ENCODE measurements around the gene PRRT1.

PRRT1 gene

GRCh38 chr6:32182555-32182981 lies 30.8 kb upstream of the PRRT1 start:
- H2AFZ ChIP-seq (ENCODE audit: low read length) = no peak overlapping the region
- peaks cover 42% of the 10 kb centered on the region for H3K79me2 ChIP-seq (ENCODE audit: insufficient read depth, low read length)
- H3K9me3 ChIP-seq (ENCODE audit: insufficient read depth, low read depth, low read length) = no peaks in the 10 kb centered on the region
- H3K4me3 ChIP-seq (ENCODE audit: low read length, poor library complexity, severe bottlenecking) = no peak overlapping the region
- no peaks in the 10 kb centered on the region for H3K27me3 ChIP-seq (ENCODE audit: insufficient read depth, low read length, poor library complexity, severe bottlenecking)
- H3K9me2 ChIP-seq (replicated peaks; ENCODE audit: low read depth, low read length) = no peaks in the 10 kb centered on the region
- no peak overlapping the region for H3K4me2 ChIP-seq (ENCODE audit: low read depth, low read length, poor library complexity, severe bottlenecking)
- TF ChIP-seq EZH2phosphoT487 (IDR thresholded peaks at IDR 0.05; ENCODE audit: borderline replicate concordance) (no peak), CTCF (conservative IDR thresholded peaks at IDR 0.05; ENCODE audit: low read length) (no peak)
- H3K9ac ChIP-seq (ENCODE audit: low read depth, low read length, poor library complexity, severe bottlenecking) = no peak overlapping the region
- H3K36me3 ChIP-seq (ENCODE audit: insufficient read depth, low read length) = peaks cover 26% of the 10 kb centered on the region; the same call in 1 of the 2 replicates
- peaks cover 3% of the 10 kb centered on the region for H4K20me1 ChIP-seq (ENCODE audit: insufficient read depth, low read length, poor library complexity, severe bottlenecking)
- H3K4me1 ChIP-seq (ENCODE audit: insufficient read depth, low read length, poor library complexity, severe bottlenecking) = peaks cover 12% of the 10 kb centered on the region
- peaks cover under 1% of the 10 kb centered on the region; the same call in 1 of the 2 replicates for H3F3A ChIP-seq (ENCODE audit: low read depth)

GRCh38 chr6:32181915-32182529 lies 30.3 kb upstream of the PRRT1 start:
- no peaks in the 10 kb centered on the region for H3K27me3 ChIP-seq (ENCODE audit: insufficient read depth, low read length, poor library complexity, severe bottlenecking)
- H3K9ac ChIP-seq (ENCODE audit: low read depth, low read length, poor library complexity, severe bottlenecking) = no peak overlapping the region
- H3F3A ChIP-seq (ENCODE audit: low read depth) = peaks cover 4% of the 10 kb centered on the region; the same call in 1 of the 2 replicates
- H3K4me2 ChIP-seq (ENCODE audit: low read depth, low read length, poor library complexity, severe bottlenecking) = no peak overlapping the region
- H4K20me1 ChIP-seq (ENCODE audit: insufficient read depth, low read length, poor library complexity, severe bottlenecking) = peaks cover 2% of the 10 kb centered on the region
- H3K9me3 ChIP-seq (ENCODE audit: insufficient read depth, low read depth, low read length) = no peaks in the 10 kb centered on the region
- no peak overlapping the region for H3K4me3 ChIP-seq (ENCODE audit: low read length, poor library complexity, severe bottlenecking)
- peaks cover 20% of the 10 kb centered on the region; the same call in 1 of the 2 replicates for H3K36me3 ChIP-seq (ENCODE audit: insufficient read depth, low read length)
- TF ChIP-seq CTCF (conservative IDR thresholded peaks at IDR 0.05; ENCODE audit: low read length) = no peak
- no peak for TF ChIP-seq EZH2phosphoT487 (IDR thresholded peaks at IDR 0.05; ENCODE audit: borderline replicate concordance)
- no peak overlapping the region for H2AFZ ChIP-seq (ENCODE audit: low read length)
- H3K4me1 ChIP-seq (ENCODE audit: insufficient read depth, low read length, poor library complexity, severe bottlenecking) = peaks cover 12% of the 10 kb centered on the region
- peaks cover 37% of the 10 kb centered on the region for H3K79me2 ChIP-seq (ENCODE audit: insufficient read depth, low read length)
- H3K9me2 ChIP-seq (replicated peaks; ENCODE audit: low read depth, low read length) = no peaks in the 10 kb centered on the region

- TF ChIP-seq EZH2phosphoT487 (IDR thresholded peaks at IDR 0.05; ENCODE audit: borderline replicate concordance) (no peak), CTCF (conservative IDR thresholded peaks at IDR 0.05; ENCODE audit: low read length) (no peak)
- no peaks in the 10 kb centered on the region for H3K9me3 ChIP-seq (ENCODE audit: insufficient read depth, low read depth, low read length)
- H3K9me2 ChIP-seq (replicated peaks; ENCODE audit: low read depth, low read length) = no peaks in the 10 kb centered on the region
- H3K27me3 ChIP-seq (ENCODE audit: insufficient read depth, low read length, poor library complexity, severe bottlenecking) = no peaks in the 10 kb centered on the region
- peaks cover 20% of the 10 kb centered on the region for H3K4me1 ChIP-seq (ENCODE audit: insufficient read depth, low read length, poor library complexity, severe bottlenecking)
- no peak overlapping the region for H3K9ac ChIP-seq (ENCODE audit: low read depth, low read length, poor library complexity, severe bottlenecking)
- H4K20me1 ChIP-seq (ENCODE audit: insufficient read depth, low read length, poor library complexity, severe bottlenecking) = peaks cover 2% of the 10 kb centered on the region
- peaks cover 13% of the 10 kb centered on the region; the same call in 1 of the 2 replicates for H3K36me3 ChIP-seq (ENCODE audit: insufficient read depth, low read length)
- no peak overlapping the region for H3K4me3 ChIP-seq (ENCODE audit: low read length, poor library complexity, severe bottlenecking)
- H3F3A ChIP-seq (ENCODE audit: low read depth) = peaks cover 4% of the 10 kb centered on the region; the same call in 1 of the 2 replicates
- H3K79me2 ChIP-seq (ENCODE audit: insufficient read depth, low read length) = peaks cover 43% of the 10 kb centered on the region
- no peak overlapping the region for H2AFZ ChIP-seq (ENCODE audit: low read length)
- peak overlapping the region; percentile 34 for H3K4me2 ChIP-seq (ENCODE audit: low read depth, low read length, poor library complexity, severe bottlenecking)
Measured at GRCh38 chr6:32181148-32181702, 29.5 kb upstream of the PRRT1 start.
